NCI-H2029 (cell line): ENCODE measurements around the gene SVOP.
"Not testable (repeated sequence)": the region's sequence is repeated elsewhere in the genome, so short reads cannot be mapped to it uniquely, and the experiment has no call there.

Experiments
- DNase-seq: peaks from one replicate; lab custom pipeline; 2025; lab: John Stamatoyannopoulos, UW

Gene SVOP

GRCh38 chr12:109029411-109029810 lies 8.5 kb upstream of the SVOP start:
- no peak for DNase-seq

DNA sequence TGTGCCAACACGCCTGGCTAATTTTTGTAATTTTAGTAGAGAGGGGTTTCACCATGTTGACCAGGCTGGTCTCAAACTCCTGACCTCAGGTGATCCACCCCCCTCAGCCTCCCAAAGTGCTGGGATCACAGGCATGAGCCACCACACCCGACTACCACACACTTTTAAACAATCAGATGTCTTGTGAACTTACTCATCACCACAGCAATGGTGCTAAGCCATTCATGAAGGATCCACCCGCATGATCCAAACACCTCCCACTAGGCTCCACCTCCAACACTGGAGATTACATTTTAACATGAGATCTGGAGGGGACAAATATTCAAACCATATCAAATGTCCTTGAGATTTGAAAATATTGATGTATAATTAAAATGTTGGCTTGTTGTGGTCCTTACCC lies 7.8 kb upstream of the SVOP start:
- not testable (repeated sequence) for DNase-seq

DNA sequence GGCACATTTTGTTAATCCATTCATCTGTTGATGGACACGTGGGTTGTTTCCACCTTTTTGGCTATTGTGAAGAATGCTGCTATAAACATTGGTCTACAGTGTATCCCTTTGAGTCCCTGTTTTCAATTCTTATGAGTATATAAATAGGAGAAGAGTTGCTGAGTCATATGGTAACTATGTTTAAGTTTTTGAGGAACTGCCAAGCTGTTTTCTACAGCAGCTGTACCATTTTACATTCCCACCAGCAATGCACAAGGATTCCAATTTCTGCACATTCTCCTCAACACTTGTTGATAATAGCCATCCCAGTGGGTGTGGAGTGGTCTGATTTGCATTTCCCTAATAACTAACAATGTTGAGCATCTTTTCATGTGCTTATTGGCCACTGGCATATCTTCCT lies 6.9 kb upstream of the SVOP start:
- no peak for DNase-seq

GRCh38 chr12:109020146-109020795 lies 597 bp downstream of the SVOP start:
- DNase-seq, result no peak

DNA sequence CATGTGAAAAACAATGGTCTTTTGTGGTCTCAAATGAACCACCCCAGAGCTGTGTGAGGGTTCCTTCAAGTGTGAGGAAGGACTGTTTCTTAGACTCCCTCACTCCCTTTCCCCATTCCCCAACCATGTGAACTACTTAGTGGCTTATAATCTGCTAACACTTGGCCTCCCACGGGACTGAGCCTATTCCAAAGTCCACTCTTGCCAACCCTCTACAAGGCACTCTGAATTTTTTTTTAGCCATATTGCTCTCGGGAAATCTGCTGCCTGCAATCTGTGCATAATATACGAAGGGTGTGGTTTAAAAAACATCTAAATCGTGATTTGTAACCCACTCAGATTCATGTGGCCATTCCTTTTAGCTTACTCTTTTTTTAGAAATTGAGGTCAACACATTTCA lies 2.6 kb downstream of the SVOP start:
- DNase-seq, result no peak

DNA sequence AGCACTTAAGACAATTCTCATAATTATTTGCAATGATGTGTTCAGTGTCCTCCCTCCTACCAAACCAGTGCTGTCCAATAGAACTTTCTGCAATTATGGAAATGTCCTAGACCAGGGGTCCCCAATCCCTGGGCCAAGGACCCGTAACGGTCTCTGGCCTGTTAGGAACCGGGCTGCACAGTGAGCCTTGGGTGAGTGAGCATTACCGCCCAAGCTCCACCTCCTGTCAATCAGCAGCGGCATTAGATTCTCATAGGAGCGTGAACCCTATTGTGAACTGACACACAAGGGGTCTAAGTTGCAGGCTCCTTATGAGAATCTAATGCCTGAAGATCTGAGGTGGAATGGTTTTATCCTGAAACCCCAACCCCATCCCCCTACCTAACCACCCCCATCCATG lies 3.9 kb downstream of the SVOP start:
- no peak for DNase-seq

DNA sequence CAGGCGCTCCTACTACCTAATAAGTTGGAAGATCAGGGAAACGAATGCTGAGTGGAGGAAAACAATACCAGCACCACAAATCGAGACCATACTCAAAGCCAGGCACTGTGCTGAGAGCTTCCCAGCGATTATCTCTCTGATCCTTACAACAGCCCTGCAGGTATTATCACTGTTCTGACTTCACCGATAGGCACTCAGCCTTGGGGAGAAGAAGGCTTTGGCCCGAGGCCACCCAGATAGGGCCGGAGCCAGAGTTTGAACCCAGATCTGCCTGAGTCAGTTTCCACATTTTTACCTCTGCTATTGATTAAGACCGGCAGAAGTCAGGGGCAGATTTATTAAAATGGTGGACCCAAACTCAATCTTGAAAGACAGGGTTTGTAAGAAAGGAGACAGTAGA lies 4.9 kb downstream of the SVOP start:
- no peak for DNase-seq

DNA sequence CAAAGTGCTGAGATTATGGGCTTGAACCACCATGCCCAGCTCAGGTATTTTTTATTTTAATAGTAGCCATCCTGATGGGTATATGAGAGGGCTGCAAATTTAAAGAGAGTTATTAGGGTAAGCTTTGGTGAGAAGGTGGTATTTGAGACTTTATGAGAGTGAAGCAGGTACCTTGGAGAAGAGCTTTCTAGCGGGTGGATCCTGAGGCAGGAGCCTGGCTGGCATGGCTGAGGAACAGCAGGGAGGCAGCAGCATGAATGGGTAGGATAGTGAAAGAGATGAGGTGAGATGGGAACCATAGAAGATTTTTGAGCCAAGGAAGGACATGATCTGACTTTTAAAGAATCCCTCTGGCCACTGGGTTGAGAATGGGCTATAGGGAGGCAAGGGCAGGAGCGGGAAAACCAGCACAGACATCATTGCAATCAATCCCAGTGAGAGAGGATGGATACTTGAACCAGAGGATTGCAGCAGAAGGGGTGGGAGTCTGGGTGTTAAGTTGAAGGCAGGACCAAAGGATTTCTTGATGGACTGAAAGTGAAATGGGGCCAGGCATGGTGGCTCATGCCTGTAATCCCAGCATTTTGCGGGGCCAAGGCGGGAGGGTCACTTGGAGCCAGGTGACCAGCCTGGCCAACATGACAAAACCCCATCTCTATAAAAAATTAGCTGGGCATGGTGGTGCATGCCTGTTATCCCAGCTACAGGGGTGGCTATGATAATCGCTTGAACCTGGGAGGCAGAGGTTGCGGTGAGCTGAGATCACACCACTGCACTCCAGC lies 5.7 kb downstream of the SVOP start:
- no peak for DNase-seq

DNA sequence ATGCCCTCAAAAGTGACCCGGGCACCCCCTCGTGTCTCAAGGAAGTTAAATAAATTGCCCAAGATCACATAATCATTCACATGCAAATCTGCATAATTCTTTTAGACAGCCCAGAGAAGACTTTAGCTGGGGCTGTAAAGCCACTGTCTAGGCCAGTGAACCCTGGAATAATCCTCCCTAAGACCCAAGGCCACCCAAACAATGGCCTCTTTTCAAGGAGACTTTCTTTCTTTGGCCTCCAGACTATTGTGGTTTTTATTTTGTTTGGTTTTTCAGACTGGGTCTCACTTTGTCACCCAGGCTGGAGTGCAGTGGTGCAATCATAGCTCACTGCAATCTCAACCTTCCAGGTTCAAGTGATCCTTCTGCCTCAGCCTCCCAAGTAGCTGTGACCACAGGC lies 10.6 kb downstream of the SVOP start:
- DNase-seq, result no peak

- DNase-seq, result no peak
Observed at GRCh38 chr12:109009766-109010165, 11.1 kb downstream of the SVOP start.

DNA sequence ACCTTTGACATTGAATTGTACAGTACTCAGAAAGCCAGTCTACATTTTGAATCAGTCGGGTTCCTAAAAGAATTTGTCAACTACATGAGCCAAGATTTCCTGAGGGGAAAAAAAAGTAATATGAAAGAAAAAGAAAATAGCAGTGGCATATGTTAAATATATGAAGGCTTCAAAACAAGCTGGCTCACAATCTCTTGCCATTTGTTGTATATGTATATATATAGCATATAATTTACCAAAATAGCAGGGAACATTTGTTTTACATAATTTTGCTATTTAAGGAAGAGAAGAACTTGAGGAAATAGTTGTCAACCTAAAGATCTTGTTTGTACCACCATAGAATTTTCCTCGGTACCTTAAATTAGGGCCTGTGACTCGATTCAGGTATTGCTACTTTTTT lies 16.9 kb downstream of the SVOP start:
- DNase-seq, result no peak

- DNase-seq, result no peak
Observed at GRCh38 chr12:108996320-108996719, 24.5 kb downstream of the SVOP start.

DNA sequence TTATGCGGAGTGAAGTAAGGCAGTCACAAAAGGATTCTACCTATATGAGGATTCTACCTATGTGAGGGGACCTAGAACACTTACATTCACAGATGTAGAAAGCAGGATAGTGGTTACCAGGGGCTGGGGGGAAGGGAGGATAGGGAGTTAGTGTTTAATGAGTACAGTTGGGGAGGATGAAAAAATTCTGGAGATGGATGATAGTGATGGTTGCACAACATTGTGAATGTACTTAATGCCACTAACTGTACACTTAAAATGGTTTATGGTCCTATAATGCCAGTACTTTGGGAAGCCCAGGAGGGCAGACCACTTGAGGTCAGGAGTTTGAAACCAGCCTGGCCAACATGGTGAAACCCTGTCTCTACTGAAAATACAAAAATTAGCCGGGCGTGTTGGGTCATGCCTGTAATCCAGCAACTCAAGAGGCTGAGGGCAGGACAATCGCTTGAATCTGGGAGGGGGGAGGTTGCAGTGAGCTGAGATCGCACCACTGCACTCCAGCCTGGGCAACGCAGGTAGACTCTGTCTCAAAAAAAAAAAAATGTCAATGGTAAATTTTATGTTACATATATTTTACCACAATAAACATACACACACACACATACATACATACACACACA lies 25.4 kb downstream of the SVOP start:
- DNase-seq, result no peak

- DNase-seq, result not testable (repeated sequence)
Observed at GRCh38 chr12:108990103-108990502, 30.8 kb downstream of the SVOP start.

DNA sequence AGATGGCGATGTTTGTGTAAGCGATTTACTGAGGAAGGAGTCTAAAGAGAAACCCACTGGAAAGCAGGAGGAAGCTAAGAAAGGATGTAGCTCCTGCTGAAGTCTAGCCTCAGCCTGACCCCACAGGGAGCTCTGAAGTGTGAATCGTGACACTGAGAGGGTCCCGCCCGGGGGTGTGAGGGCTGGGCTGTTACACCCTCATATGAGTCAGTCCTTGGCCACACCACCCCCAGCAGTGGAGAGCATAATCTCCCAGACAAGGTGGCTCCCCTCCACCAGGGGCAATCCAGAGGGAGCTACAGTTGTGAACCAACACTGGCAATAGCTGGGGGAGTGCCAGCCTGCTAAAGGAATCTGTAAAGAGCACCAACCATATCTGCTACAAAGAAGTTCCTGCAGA lies 31.5 kb downstream of the SVOP start:
- no peak for DNase-seq

GRCh38 chr12:108985750-108986149 lies 35.1 kb downstream of the SVOP start:
- no peak for DNase-seq

- no peak for DNase-seq
Observed at GRCh38 chr12:108983227-108983626, 37.6 kb downstream of the SVOP start.

DNA sequence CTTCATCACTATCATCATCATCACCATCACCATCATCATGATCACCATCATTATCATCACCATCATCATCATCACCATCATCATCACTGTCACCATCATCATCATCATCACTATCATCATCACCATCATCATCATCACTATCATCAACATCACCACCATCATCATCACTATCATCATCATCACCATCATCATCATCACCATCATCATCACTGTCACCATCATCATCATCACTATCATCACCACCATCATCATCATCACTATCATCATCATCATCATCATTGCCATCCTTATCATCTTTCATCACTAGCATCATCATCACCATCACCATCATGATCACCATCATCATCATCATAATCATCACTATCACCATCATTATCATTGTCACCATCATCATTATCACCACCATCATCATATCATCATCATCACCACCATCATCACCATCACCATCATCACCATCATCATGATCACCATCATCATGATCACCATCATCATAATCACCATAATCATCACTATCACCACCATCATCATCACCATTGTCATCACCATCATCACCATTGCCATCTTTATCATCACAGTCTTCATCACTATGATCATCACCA lies 38.1 kb downstream of the SVOP start:
- DNase-seq, result no peak

DNA sequence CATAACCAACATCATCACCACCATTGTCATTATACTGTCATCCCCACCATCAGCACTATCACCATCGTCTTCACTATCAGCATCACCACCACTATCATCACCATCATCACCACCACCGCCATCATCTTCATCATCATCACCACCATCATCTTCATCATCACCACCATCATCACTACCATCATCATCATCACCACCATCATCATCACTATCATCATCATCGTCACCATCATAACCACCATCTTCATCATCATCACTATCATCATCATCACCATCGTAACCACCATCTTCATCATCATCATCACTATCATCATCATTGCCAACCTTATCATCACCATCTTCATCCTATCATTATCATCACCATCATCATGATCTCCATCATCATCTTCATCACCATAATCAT lies 39.0 kb downstream of the SVOP start:
- no peak for DNase-seq

DNA sequence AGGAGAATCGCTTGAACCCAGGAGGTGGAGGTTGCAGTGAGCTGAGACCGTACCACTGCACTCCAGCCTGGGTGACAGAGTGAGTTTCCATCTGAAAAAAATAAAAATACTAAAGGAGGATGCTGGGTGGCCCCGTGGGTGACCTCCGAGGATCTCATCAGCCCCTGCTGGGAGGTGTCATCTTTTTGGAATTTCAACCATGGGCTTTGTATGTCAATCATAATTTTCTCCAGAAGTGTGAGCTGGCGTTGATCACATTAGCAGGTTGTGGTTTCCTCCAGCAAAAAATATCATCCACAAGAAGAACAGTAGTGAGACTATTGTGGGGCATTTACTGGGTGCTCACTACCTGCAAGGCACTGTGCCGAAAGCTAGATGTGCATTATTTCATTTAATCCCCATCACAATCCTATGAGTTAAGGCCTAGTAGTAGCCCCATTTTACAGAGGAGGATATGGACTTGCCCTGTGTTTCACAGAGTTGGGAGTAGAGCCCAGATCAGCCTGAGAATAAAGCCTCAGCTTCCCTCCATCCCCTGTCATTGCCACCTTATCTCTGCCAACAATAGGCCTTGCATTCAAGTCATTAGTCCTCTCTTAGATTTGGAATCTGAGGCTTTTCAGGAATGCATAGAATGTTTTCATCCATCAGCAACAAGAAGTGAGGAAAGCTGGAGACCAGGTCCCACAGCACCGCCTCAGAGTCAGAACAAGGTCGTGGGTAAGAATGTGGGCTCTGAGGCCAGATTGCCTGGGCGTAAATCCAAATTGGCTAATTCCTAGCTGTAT lies 39.8 kb downstream of the SVOP start:
- DNase-seq, result no peak

GRCh38 chr12:108977360-108977759 lies 43.5 kb downstream of the SVOP start:
- DNase-seq, result no peak

GRCh38 chr12:108975024-108975593 lies 45.8 kb downstream of the SVOP start:
- no peak for DNase-seq
